Liver (tissue), 9 donors: ENCODE data around the gene KCNJ10. TPM values are rescaled to one million over a fixed set of nuclear protein-coding genes. Genes with fewer than 3 reads are reported as not detected.

ENCODE experiments used
- DNase-seq: peaks from one replicate; pipeline ENCODE4 v3.0.0-alpha.2; 2017; ENCODE audit warnings: low spot score
- H3K27ac ChIP-seq, 2 donors: one replicate each; pipeline ENCODE4 v1.7.0; 2013; ENCODE audit warnings: inconsistent platforms in 2 of 2, low read length in 2 of 2, control low read depth in 1 of 2, low read depth in 1 of 2, mild to moderate bottlenecking in 1 of 2
- H3K27me3 ChIP-seq, 4 donors: one replicate each; pipeline versions ENCODE4 v1.6.1 to v1.7.0; 2013; ENCODE audit warnings: low read length in 3 of 4, inconsistent platforms in 1 of 4, mild to moderate bottlenecking in 1 of 4, moderate library complexity in 1 of 4; ENCODE audit not compliant: control insufficient read depth in 4 of 4, insufficient read depth in 4 of 4
- H3K36me3 ChIP-seq, 4 donors: one replicate each; pipeline versions ENCODE4 v1.6.1 to v1.7.0; 2013; ENCODE audit warnings: low read length in 3 of 4, mild to moderate bottlenecking in 3 of 4, low read depth in 1 of 4, moderate library complexity in 1 of 4; ENCODE audit not compliant: control insufficient read depth in 4 of 4, insufficient read depth in 3 of 4
- H3K4me1 ChIP-seq, 4 donors: one replicate each; pipeline versions ENCODE4 v1.6.1 to v1.7.0; 2013; ENCODE audit warnings: low read length in 3 of 4, mild to moderate bottlenecking in 3 of 4, moderate library complexity in 1 of 4; ENCODE audit not compliant: control insufficient read depth in 4 of 4, insufficient read depth in 4 of 4
- H3K4me3 ChIP-seq, 3 donors: one replicate each; pipeline versions ENCODE4 v1.6.1 to v1.7.0; 2013; ENCODE audit warnings: low read length in 3 of 3, control low read depth in 1 of 3, low read depth in 1 of 3, mild to moderate bottlenecking in 1 of 3
- H3K9ac ChIP-seq, 2 donors: one replicate each; pipeline ENCODE4 v1.7.0; 2013; ENCODE audit warnings: low read length in 2 of 2, mild to moderate bottlenecking in 2 of 2, moderate library complexity in 2 of 2, control low read depth in 1 of 2, low read depth in 1 of 2
- H3K9me3 ChIP-seq, 4 donors: one replicate each; pipeline versions ENCODE4 v1.6.1 to v1.7.0; 2013; ENCODE audit warnings: low read length in 3 of 4; ENCODE audit not compliant: control insufficient read depth in 4 of 4
- EGR1 ChIP-seq, 2 donors: IDR thresholded peaks; 2 replicates each; pipeline ENCODE4 v1.6.1; 2016 to 2018; ENCODE audit warnings: antibody characterized with exemption in 2 of 2, low read depth in 2 of 2
- FOXA1 ChIP-seq: IDR thresholded peaks from 2 replicates; pipeline ENCODE4 v1.6.1; 2016; ENCODE audit warnings: antibody characterized with exemption
- FOXA2 ChIP-seq: IDR thresholded peaks from 2 replicates; pipeline ENCODE4 v1.6.1; 2016; ENCODE audit warnings: antibody characterized with exemption
- GABPA ChIP-seq, 2 donors: IDR thresholded peaks in 1 of 2; conservative IDR thresholded peaks in 1 of 2; 2 replicates each; pipeline ENCODE4 v1.6.1; 2016; ENCODE audit warnings: antibody characterized with exemption in 2 of 2, mild to moderate bottlenecking in 1 of 2, moderate library complexity in 1 of 2
- HNF4A ChIP-seq, 2 donors: conservative IDR thresholded peaks; 2 replicates each; pipeline ENCODE4 v1.6.1; 2016; ENCODE audit warnings: antibody characterized with exemption in 2 of 2, mild to moderate bottlenecking in 2 of 2
- HNF4G ChIP-seq: IDR thresholded peaks from 2 replicates; pipeline ENCODE4 v1.6.1; 2016; ENCODE audit warnings: antibody characterized with exemption
- NR2F2 ChIP-seq: IDR thresholded peaks from 2 replicates; pipeline ENCODE4 v1.6.1; 2016; ENCODE audit warnings: antibody characterized with exemption
- RAD21 ChIP-seq, 2 donors: IDR thresholded peaks; 2 replicates each; pipeline ENCODE4 v1.6.1; 2016; ENCODE audit warnings: antibody characterized with exemption in 2 of 2, mild to moderate bottlenecking in 2 of 2
- RXRA ChIP-seq, 2 donors: IDR thresholded peaks; 2 replicates each; pipeline ENCODE4 v1.6.1; 2017 to 2018; ENCODE audit warnings: antibody characterized with exemption in 2 of 2, mild to moderate bottlenecking in 1 of 2
- SP1 ChIP-seq: IDR thresholded peaks from 2 replicates; pipeline ENCODE4 v1.6.1; 2018; ENCODE audit warnings: antibody characterized with exemption, mild to moderate bottlenecking
- TAF1 ChIP-seq: conservative IDR thresholded peaks from 2 replicates; pipeline ENCODE4 v1.6.1; 2016; ENCODE audit warnings: antibody characterized with exemption, mild to moderate bottlenecking
- YY1 ChIP-seq: IDR thresholded peaks from 2 replicates; pipeline ENCODE4 v1.6.1; 2016; ENCODE audit warnings: antibody characterized with exemption, mild to moderate bottlenecking
- WGBS: extraction: QIAGEN DNeasy Blood & Tissue Kit; methylation state at CpG from one replicate; pipeline ENCODE4 v1.1.7; 2013; 5-methylcytosine and 5-hydroxymethylcytosine counted together
- polyA plus RNA-seq, 2 donors: library from polyadenylated mRNA; stranded (reverse) in 1 of 2; unstranded in 1 of 2; fragments of 200-250 nt in 1 of 2; fragments of >200 nt in 1 of 2; fragmentation: Nextera tagmentation in 1 of 2; extraction: Ambion mirVana in 1 of 2; gene quantifications; one replicate each; pipeline versions ENCODE4 v1.2.1 to v1.2.3, GENCODE V29; 2013 to 2015
- total RNA-seq, 2 donors: library from RNA; depleted of rRNA; stranded (reverse); fragments of >200 nt; gene quantifications; one replicate each; pipeline ENCODE4 v1.2.3, GENCODE V29; 2014
- TF ChIP-seq, protein P1 (sequence below): IDR thresholded peaks from 2 replicates; pipeline ENCODE4 v1.6.1; 2016; ENCODE audit warnings: antibody characterized with exemption
- TF ChIP-seq, protein P2 (sequence below): fragments of 150-350 bp; IDR thresholded peaks from 2 replicates; pipeline ENCODE4 v1.5.1; 2017; ENCODE audit warnings: improper control_type of control experiment, low read depth, low read length; ENCODE audit not compliant: missing input control
- TF ChIP-seq, protein P3 (sequence below): IDR thresholded peaks from 2 replicates; pipeline ENCODE4 v1.6.1; 2016; ENCODE audit warnings: antibody characterized with exemption
- TF ChIP-seq, protein P4 (sequence below): IDR thresholded peaks from 2 replicates; pipeline ENCODE4 v1.6.1; 2016; ENCODE audit warnings: antibody characterized with exemption
- donor health status: healthy.
- donor health status: healthy.
- donor health status: healthy.
- donor health status: healthy.
- donor health status: healthy.

Gene KCNJ10
- total and polyA plus RNA-seq, 4 donors, result 0.48 to 1.6 (median 0.52) TPM

DNA sequence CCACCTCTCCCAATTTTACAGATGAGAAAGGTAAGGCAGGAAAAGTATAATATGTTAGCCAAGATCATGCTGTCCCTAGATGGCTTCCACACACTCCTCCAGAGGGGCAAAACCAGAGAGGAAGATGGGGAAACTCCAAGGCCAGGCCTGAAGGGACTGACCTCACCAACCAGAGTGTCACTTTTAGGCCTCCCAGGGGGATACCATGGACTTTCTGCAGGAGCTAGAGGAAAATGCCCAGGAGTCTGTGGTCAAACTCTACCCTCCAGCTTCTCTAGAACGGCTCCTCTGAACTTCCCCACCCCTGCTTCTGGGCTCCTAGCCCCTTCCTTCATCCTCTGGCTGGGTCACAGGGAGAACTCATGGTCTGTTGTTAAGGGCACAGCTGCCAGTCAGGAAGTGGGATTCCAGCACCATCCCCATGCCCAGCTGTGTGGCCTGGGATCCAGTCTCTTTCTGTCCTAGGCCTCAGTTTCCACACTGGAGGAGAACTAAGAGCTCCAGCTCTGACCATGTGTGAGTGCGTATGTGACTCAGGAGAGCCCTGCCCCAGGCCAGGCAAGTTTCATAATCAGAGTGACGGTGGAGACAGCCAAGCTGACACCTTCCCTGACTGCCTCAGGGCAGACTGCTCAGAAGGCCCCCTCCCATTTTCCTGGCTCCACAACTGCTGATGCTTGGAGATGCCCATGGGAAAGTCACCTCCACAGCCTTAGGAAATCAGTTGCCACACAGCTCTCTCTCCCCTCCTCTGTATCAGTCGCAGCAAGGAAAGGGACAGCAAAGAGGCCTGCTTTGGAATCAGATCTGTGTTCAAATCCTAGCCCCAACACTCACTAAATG lies 26.5 kb upstream of the KCNJ10 start:
- Histone ChIP-seq H3K9ac (peak overlapping the region; percentile 45 to 78), H3K4me1 (peaks cover 36 to 78% (median 66%) of the 10 kb centered on the region in 4 donors), H3K9me3 (no peaks in the 10 kb centered on the region), H3K4me3 (no peak overlapping the region), H3K36me3 (peaks cover 0 to 12% (median 6%) of the 10 kb centered on the region in 4 donors), H3K27ac (peak overlapping the region; percentile 84 to 89), H3K27me3 (no peaks in the 10 kb centered on the region)
- DNase-seq, result no peak
- TF ChIP-seq HNF4A (conservative IDR thresholded peaks at IDR 0.05) (peak in 1 of 2 donors; percentile 24), FOXA1 (no peak), RXRA (IDR thresholded peaks at IDR 0.05) (peak in 1 of 2 donors; percentile 15)
- WGBS, result 57% methylated on average over 4 of the region's 4 CpGs

DNA sequence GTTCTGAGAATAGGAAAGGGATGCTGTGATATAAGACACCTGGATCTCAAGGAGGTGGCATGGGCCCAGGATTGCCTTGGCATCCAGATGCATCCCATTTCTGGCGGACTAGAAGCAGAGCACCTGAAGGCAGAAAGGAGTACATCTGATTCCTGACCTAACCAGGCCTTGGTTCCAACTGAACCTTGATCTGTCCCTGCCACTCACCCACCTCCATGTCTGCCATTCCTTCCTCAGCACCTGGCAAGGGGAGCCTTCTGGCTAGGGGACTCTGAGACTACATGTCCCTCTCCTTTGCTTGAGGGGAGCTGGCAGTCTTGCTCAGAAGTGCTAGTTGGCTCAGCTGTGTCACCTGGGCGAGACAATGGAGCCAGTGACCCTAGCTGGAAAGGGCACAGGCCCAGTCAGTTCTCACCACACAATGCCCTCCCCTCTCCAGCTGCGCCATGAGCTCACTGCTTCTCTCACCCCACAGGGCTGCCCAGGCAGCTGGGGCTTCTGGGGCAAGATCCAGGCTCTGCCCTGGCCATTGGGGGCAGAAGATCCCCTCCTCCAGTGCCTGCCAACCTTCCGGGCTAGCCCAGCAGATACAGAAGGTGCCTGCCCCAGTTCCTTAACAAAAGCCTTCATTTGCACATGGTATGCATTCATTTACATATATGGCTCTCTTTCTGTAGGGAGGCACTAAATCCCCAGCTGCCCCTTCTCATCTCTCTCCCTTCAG lies 25.6 kb upstream of the KCNJ10 start:
- Histone ChIP-seq H3K36me3 (peaks cover 0 to 19% (median 10%) of the 10 kb centered on the region in 4 donors), H3K9me3 (no peaks in the 10 kb centered on the region), H3K27me3 (no peaks in the 10 kb centered on the region), H3K4me1 (peaks cover 32 to 69% (median 59%) of the 10 kb centered on the region in 4 donors), H3K4me3 (no peak overlapping the region), H3K27ac (peak overlapping the region; percentile 84 to 89), H3K9ac (peak overlapping the region in 1 of 2 donors; percentile 6)
- WGBS, result 75% methylated on average over 4 of the region's 4 CpGs
- no peak for DNase-seq
- TF ChIP-seq FOXA1, result no peak
- TF ChIP-seq HNF4A (conservative IDR thresholded peaks at IDR 0.05), result peak; percentile 36 to 67
- peak; percentile 43 for TF ChIP-seq YY1

DNA sequence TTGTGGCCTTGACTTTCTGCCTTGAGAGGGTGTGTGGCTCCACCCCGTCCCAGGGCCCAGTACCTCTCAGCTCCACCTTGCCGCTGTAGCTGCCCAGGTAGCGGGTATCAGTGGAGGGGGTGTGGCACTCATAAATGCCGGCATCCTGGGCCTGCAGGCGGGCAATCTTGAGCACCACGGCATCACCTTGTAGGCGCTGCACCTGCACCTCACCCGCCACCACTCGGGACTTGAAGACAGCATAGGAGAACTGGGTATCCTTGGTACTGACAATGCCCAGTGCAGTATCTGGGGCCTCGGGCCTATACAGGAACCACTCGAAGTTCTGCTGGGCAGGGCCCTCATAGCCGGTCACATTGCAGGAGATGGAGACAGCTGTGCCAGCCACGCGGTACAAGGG lies 24.8 kb upstream of the KCNJ10 start:
- no peaks in the 10 kb centered on the region for H3K27me3 ChIP-seq
- H3K9me3 ChIP-seq, result no peaks in the 10 kb centered on the region
- peak overlapping the region; percentile 47 to 89 for H3K27ac ChIP-seq
- TF ChIP-seq FOXA2 (no peak), HNF4G (no peak), GABPA (IDR thresholded peaks at IDR 0.05 in 1 of 2, conservative IDR thresholded peaks at IDR 0.05 in 1 of 2) (no peak), EGR1 (IDR thresholded peaks at IDR 0.05; ENCODE audit: low read depth in 2 of 2) (no peak), SP1 (no peak), RAD21 (IDR thresholded peaks at IDR 0.05) (no peak), FOXA1 (no peak), RXRA (IDR thresholded peaks at IDR 0.05) (no peak), TAF1 (no peak), NR2F2 (no peak)
- TF ChIP-seq, protein P1, sequence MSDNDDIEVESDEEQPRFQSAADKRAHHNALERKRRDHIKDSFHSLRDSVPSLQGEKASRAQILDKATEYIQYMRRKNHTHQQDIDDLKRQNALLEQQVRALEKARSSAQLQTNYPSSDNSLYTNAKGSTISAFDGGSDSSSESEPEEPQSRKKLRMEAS, result no peak
- TF ChIP-seq, protein P2, sequence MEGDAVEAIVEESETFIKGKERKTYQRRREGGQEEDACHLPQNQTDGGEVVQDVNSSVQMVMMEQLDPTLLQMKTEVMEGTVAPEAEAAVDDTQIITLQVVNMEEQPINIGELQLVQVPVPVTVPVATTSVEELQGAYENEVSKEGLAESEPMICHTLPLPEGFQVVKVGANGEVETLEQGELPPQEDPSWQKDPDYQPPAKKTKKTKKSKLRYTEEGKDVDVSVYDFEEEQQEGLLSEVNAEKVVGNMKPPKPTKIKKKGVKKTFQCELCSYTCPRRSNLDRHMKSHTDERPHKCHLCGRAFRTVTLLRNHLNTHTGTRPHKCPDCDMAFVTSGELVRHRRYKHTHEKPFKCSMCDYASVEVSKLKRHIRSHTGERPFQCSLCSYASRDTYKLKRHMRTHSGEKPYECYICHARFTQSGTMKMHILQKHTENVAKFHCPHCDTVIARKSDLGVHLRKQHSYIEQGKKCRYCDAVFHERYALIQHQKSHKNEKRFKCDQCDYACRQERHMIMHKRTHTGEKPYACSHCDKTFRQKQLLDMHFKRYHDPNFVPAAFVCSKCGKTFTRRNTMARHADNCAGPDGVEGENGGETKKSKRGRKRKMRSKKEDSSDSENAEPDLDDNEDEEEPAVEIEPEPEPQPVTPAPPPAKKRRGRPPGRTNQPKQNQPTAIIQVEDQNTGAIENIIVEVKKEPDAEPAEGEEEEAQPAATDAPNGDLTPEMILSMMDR, result no peak
- TF ChIP-seq, protein P3, sequence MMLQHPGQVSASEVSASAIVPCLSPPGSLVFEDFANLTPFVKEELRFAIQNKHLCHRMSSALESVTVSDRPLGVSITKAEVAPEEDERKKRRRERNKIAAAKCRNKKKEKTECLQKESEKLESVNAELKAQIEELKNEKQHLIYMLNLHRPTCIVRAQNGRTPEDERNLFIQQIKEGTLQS, result no peak
- TF ChIP-seq, protein P4, sequence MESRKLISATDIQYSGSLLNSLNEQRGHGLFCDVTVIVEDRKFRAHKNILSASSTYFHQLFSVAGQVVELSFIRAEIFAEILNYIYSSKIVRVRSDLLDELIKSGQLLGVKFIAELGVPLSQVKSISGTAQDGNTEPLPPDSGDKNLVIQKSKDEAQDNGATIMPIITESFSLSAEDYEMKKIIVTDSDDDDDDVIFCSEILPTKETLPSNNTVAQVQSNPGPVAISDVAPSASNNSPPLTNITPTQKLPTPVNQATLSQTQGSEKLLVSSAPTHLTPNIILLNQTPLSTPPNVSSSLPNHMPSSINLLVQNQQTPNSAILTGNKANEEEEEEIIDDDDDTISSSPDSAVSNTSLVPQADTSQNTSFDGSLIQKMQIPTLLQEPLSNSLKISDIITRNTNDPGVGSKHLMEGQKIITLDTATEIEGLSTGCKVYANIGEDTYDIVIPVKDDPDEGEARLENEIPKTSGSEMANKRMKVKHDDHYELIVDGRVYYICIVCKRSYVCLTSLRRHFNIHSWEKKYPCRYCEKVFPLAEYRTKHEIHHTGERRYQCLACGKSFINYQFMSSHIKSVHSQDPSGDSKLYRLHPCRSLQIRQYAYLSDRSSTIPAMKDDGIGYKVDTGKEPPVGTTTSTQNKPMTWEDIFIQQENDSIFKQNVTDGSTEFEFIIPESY, result no peak
- H3K36me3 ChIP-seq, result peaks cover 0 to 19% (median 11%) of the 10 kb centered on the region in 4 donors
- WGBS, result 91% methylated on average over 14 of the region's 14 CpGs
- H3K9ac ChIP-seq, result no peak overlapping the region
- H3K4me3 ChIP-seq, result no peak overlapping the region
- peaks cover 32 to 67% (median 58%) of the 10 kb centered on the region in 4 donors for H3K4me1 ChIP-seq
- no peak for DNase-seq
